Globus pallidus (tissue), 1 donor: ENCODE measurements around the gene CES3.
"Not testable (repeated sequence)": the region's sequence is repeated elsewhere in the genome, so short reads cannot be mapped to it uniquely, and the experiment has no call there.

Experiments used
- DNase-seq: peaks from one replicate; pipeline ENCODE4 v3.0.0-alpha.2; 2015; ENCODE audit warnings: low spot score

CES3 gene

DNA sequence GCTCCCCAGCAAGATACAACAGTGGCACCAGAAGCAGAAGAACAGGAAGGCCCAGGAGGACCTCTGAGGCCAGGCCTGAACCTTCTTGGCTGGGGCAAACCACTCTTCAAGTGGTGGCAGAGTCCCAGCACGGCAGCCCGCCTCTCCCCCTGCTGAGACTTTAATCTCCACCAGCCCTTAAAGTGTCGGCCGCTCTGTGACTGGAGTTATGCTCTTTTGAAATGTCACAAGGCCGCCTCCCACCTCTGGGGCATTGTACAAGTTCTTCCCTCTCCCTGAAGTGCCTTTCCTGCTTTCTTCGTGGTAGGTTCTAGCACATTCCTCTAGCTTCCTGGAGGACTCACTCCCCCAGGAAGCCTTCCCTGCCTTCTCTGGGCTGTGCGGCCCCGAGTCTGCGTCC lies 11.9 kb downstream of the CES3 start:
- DNase-seq = no peak

DNA sequence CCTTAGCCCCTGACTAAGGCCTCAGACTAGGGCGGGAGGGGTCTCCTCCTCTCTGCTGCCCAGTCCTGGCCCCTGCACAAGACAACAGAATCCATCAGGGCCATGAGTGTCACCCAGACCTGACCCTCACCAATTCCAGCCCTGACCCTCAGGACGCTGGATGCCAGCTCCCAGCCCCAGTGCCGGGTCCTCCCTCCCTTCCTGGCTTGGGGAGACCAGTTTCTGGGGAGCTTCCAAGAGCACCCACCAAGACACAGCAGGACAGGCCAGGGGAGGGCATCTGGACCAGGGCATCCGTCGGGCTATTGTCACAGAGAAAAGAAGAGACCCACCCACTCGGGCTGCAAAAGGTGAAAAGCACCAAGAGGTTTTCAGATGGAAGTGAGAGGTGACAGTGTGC lies 12.7 kb downstream of the CES3 start:
- no peak for DNase-seq

DNA sequence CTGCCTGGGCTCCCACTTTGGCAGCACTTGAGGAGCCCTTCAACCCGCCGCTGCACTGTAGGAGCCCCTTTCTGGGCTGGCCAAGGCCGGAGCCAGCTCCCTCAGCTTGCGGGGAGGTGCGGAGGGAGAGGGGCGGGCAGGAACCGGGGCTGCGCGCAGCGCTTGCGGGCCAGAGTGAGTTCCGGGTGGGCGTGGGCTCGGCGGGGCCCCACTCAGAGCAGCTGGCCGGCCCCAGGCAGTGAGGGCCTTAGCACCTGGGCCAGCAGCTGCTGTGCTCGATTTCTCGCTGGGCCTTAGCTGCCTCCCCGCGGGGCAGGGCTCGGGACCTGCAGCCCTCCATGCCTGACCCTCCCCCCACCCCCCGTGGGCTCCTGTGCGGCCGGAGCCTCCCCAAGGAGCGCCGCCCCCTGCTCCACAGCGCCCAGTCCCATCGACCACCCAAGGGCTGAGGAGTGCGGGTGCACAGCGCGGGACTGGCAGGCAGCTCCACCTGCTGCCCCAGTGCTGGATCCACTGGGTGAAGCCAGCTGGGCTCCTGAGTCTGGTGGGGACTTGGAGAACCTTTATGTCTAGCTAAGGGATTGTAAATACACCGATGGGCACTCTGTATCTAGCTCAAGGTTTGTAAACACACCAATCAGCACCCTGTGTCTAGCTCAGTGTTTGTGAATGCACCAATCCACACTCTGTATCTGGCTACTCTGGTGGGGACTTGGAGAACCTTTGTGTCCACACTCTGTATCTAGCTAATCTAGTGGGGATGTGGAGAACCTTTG lies 13.3 kb downstream of the CES3 start:
- DNase-seq = not testable (repeated sequence)

DNA sequence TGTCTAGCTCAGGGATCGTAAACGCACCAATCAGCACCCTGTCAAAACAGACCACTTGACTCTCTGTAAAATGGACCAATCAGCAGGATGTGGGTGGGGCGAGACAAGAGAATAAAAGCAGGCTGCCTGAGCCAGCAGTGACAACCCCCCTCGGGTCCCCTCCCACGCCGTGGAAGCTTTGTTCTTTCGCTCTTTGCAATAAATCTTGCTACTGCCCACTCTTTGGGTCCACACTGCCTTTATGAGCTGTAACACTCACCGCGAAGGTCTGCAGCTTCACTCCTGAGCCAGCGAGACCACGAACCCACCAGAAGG lies 13.8 kb downstream of the CES3 start:
- not testable (repeated sequence) for DNase-seq

DNA sequence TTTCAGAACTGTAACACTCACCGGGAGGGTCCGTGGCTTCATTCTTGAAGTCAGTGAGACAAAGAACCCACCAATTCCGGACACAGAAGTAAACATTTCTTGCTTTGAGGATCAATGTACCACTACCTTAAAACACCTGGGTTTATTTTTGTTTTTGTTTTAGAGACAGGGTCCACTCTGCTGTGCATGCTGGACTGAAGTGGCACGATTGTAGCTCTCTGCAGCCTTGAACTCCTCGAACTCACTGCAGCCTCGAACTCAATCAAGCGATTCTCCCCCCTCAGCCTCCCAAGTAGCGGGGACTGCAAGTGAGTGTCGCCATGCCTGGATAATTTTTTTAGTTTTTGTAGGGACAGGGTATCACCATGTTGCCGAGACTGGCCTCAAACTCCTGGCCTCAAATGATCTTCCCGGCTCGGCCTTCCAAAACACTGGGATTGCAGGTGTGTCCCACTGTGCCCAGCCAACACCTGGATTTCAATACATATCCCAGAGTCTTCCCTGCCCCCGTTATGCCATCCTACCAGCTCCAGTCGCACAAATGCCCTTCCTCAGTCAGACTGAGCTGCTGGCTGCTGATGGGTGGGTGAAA lies 14.3 kb downstream of the CES3 start:
- DNase-seq = no peak

DNA sequence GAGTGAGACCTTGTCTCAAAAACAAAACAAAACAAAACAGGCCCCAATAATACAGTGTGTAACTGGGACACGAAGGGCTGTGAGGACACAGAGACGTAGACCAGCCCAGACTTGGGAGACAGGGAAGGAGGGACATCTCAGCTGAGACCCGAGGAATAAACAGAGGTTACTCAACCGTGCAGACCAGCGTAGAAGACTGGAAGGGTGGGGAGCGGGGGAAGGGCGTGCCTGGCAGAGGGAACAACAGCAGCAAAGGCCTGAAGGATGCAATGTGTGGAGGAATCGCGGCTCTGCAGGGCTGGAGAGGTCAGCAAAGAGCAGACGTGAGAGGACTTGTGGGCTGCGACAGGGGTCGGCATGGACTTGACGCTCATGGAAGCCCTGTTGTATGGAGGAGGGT lies 15.7 kb downstream of the CES3 start:
- DNase-seq = no peak

DNA sequence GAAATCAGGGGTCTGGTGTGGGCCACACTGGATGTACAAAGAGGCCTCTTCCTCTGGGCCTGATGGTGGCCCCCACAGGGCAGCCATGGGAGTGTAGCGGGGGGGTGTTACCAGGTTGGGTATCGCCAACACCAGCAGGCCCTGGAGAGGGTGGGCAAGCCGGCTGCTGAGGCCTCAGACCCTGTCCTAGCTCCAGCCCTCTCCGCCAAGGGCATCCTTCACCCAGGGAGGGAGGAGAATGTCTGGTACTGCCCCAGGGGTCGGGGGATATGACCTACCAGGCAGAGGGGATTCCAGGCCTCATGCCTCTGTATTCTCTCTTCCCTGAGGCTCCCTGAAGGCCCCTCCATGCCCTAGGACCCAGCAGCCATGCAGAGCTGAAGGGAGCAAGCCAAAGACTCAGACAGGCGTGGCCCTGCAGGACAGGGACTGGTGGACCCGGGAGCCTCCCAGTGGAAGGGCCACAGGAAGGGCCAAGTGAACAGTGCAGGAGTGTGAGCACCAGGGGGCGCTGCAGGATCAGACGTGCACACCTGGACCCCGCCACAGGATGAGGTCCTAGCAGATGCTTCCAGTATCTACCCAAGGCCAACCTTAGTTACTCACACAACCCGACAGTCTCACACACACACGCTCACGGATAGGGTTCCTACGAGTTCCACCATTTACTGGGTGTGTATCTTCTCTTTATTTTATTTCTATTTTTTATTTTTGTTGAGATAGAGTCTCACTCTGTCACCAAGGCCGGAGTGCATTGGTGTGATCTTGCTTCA lies 16.5 kb downstream of the CES3 start:
- peak; percentile 84 for DNase-seq

DNA sequence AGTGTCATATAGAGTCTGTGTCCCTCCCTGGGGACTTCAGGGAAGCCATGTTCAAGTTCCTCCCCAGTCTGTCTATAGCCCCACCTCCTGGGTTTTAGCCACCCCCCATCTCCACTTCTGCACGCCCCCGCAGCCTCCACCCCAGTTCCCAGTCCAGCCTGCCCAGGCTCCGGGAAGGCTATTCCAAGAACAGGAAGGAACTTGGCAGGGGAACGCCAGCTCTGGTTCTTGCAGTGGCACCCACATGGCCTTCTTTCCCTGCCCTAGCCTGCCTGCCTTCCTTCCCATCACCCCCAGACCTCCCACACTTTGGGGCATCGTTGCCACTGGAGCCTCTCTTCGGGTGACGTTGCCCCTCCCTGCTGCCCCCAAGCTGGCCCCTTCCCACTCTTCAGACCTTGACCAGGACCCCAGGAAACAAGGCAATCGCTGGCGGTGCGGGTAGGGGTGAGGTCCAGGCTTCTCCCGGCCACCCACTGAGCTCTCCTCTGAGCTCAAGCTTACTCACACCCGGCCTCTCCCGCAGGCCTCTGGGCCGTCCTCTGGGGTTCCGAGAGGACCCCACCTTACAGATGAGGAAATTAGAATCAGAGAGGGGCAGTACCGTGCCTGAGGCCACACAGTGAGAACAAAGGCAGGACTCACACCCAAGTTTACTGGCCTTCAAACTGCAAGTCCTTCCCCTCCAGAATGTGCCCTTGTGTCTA lies 18.1 kb downstream of the CES3 start:
- no peak for DNase-seq

DNA sequence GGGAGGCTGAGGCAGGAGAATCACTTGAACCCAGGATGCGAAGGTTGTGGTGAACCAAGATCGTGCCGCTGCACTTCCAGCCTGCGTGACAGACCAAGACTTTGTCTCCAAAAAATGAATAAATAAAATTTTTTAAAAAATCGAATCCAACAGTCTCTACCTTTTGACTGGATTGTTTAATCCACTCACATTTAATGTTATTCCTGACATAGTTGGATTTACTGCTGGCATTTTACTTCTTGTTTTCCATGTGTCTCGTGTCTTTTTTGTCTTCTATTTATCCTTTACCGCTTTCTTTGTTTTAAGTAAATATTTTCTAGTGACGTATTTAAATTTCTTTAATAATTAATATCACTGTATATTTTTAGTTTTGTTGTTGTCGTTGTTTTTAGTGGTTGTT lies 22.0 kb downstream of the CES3 start:
- DNase-seq = no peak

DNA sequence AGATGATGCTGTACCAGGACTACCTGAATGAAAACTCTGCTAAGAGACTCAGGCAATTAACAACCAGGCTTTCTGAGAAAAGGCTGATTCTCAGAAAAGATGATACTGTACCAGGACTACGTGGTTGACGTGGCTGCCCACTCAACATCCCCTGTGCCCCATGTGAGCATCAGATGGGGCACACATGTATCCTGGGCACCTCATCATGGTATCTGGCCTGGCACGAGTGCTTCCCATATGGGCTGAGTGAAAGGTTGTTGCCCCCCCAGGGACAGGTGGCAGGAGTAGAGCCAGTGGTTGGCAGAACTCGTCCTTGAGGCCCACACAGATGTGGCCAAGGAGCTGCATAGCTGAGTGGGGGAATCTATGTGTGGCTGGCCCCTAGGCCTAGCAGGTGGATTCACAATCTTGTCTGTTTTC lies 23.8 kb downstream of the CES3 start:
- DNase-seq = no peak

DNA sequence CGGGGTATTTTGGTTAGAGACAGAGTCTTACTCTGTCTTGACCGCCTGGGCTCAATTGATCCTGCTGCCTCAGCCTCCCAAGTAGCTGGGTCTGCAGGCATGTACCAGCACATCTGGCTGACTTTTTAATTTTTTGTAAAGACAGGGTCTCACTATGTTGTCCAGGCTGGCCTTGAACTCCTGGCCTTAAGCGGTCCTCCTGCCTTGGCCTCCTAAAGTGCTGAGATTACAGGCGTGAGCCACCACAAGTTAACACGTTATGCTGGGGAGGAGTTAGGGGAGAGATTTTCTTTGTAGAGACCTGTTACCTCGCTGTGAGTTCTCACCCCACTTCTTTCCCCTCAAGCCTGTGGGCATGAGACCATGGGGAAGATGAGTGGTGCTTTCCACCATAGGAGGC lies 25.5 kb downstream of the CES3 start:
- DNase-seq = no peak

DNA sequence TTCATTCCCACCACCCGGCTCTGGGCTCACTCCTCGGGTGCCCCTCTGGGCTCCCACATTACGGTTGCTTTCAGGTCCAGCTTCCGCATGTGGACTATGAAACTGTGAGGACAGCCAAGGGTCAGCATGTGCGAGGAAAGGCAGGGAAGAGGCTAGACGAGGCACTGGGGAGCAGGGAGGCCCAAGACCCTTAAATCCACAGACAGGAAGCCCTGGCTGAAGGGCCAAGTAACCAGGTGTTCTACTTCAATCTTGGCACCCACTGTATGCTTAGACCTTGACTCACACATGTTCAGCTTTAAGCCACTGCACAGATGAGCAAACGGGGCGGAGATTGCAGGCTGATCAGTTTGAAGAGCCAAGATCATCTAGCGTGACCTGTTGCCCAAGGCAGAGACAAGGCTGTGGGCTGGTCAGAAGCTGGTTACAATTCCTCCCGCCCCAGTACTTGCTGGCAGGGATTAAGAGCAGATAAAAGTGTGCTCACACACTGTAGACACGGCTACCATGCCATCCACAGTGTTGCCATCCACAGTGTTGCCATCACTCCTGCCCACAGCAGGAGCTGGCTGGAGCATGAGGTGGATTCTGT lies 27.2 kb downstream of the CES3 start, which contains the start of gene CES4A:
Gene CES4A, plus strand, starts transcription at position 393 of the 592 bp plus-strand sequence. Its CDS starts 184 bp downstream, at position 577.
- no peak for DNase-seq

DNA sequence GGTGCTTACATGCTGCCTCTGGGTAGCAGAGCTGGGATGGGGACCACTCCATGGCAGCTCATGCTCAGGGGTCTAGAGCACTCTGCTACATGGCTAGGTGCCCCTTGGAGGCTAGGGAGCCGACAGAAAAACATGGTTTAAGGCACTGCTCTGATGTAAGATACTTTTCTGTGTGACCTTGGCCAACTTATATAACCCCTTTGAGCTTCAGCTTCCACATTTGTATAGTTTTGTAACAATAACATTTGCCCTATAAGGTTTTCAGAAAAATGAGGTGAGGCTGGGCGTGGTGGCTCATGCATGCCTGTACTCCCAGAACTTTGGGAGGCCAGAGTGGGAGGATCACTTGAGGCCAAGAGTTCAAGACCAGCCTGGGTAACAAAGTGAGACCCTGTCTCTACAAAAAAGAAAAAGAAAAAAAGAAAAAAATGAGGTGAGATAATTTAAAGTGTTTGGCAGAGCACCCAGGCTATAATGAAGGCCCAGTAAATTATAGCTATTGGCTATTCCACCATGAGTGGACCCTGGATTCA lies 30.5 kb downstream of the CES3 start:
- DNase-seq = no peak

DNA sequence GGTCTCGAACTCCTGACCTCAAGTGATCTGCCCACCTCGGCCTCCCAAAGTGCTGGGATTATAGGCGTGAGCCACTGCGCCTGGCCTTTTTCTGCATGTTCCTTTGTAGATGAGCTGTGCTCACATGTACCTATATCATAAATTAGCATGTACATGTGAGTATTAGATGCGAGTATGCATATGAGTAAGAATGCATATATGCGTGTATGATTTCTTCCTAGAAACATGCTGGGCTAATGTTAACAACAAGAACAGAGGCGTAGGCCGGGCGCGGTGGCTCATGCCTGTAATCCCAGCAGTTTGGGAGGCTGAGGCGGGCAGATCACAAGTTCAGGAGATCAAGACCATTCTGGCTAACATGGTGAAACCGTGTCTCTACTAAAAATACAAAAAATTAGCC lies 32.5 kb downstream of the CES3 start:
- DNase-seq = not testable (repeated sequence)

DNA sequence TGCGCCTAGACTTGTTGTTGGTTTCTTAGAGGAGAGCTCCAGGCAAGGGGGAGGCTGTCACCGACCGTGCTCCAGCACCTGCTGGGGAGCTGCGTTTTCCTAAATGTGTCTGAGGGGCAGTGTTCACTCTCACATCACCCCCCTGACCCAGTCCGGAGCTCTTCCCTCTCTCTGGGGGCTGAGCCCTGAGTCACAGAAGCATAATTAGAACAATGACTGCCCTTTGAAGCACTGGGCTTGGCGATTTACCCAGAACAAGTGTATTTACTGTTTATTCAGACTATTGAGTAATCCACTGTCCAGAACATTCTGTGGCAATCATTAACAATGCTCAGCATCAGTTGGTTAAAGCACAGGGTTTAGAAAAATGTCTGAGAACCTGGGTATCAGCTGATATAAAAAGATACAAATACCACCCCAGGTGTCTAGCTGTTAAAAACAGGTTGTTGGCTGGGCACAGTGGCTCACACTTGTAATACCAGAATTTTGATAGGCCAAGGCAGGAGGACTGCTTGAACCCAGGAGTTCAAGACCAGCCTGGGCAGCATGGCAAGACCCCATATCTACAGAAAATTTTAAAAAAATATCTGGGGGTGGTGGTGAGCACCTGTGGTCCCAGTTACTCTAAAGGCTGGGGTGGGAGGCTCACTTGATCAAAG lies 35.4 kb downstream of the CES3 start:
- DNase-seq = peak; percentile 99

DNA sequence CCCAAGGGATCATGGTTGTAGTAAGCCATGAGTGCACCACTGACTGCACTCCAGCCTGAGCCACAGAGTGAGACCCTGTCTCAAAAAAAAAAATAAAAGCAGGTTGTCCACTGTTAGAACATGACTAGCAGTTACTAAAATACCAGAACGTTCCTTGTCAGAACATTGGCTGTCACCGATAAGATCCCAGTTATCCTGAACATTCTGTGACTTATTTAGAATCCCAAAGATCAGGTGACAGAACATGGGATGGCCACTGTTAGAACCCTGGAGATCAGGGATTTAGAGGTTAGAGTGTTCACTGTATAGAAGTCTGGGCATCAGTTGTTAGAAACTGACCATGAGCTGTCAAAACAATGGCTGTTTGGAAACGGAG lies 35.9 kb downstream of the CES3 start:
- peak; percentile 38 for DNase-seq

DNA sequence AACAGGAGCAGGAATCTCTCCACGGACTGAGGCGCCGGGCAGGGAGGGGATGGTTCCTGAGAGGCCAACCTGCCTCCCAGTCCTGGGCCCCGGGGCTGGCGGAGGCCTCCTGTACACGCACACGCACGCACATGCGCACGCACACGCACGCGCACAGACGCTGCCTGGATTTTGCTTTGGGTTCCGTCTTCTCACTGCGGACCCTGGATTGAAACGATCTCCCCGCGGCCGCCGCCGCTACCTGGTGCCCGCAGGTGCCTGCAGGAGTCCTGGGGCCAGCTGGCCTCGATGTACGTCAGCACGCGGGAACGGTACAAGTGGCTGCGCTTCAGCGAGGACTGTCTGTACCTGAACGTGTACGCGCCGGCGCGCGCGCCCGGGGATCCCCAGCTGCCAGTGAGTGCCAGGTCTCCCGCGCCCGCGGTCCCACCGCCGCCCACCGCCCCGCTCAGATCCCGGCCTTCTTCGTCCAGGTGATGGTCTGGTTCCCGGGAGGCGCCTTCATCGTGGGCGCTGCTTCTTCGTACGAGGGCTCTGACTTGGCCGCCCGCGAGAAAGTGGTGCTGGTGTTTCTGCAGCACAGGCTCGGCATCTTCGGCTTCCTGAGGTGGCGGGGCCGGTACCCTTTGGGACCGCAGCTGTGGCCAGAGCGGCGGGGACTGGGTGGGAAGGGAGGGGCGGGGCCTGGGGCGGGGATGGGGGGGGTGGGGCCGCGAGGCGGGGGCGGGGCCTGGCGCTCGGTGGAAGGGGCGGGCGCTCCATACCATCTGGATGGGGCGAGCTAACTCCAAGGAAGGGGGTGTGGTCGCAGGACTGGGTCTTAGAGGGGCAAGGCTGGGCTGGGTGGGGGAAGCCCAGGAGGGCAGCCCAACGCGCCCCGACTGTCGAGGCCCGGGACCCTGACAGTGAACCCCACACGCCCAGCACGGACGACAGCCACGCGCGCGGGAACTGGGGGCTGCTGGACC lies 39.6 kb downstream of the CES3 start:
- DNase-seq = peak; percentile 77

DNA sequence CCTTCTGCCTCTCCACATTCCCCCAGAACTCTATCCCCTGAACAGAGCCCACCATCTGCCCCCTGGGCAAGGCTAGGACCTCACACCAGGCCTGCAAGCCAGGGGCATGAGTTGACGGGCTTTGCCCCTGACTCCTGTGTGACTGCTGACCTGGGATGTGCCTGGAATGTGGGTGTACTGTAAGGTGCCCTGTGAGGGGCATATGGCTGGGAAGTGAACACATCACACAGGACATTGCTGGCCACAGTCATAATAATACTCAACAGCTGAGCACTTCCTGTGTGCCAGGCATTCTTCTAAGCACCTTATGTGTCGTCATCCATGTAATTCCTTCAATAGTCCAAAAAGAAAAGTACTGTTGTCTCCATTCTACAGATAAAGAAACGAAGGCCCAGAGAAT lies 40.7 kb downstream of the CES3 start:
- no peak for DNase-seq

DNA sequence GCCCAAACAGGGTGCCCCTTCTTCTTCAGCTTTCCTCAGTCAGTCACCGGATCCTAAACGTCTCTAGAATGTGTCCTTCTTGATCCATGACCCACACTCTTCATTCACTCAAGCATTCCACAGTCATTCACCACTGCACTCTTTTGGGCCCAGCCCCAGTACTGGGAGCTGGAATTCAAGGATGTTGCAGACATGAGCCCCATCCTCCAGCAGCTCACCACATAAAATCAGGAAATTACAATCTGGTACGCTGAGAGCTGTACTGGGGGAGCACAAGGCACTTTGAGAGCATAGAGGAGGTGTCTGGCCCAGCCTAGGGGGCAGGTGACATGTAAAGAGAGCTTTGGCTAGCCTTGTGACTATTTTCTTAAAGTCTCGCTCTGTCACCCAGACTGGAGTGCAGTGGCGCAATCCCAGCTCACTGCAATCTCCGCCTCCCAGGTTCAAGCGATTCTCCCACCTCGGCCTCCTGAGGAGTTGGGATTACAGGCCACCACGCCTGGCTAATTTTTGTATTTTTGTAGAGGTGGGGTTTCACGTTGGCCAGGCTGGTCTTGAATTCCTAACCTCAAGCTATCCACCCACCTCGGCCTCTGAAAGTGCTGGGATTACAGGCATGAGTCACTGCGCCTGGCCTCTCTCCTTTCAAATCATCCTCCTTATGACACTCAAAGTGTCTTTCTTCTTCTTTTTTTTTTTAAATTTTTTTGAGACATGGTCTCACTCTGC lies 46.0 kb downstream of the CES3 start:
- no peak for DNase-seq
